GM12864 (cell line): ENCODE results near the gene ACP2.
"Not testable (repeated sequence)": the region's sequence is repeated elsewhere in the genome, so short reads cannot be mapped to it uniquely, and the experiment has no call there.

Experiments used
- DNase-seq: peaks from one replicate; pipeline ENCODE4 v3.0.0-alpha.2; 2011; ENCODE audit warnings: low read depth
- H3K4me3 ChIP-seq: 2 replicates; pipeline ENCODE4 v1.5.1; 2011; ENCODE audit warnings: mild to moderate bottlenecking, low read depth, low read length, control low read depth
- CTCF ChIP-seq: IDR thresholded peaks from 2 replicates; pipeline ENCODE4 v1.5.1; 2011; ENCODE audit warnings: low read depth, mild to moderate bottlenecking, moderate library complexity, low read length, control low read depth, inconsistent platforms; ENCODE audit errors: missing control alignments

The ACP2 gene

GRCh38 chr11:47208628-47209027 is 40.0 kb downstream of the ACP2 start:
- no peak for DNase-seq
- H3K4me3 ChIP-seq, result no peak overlapping the region
- no peak for TF ChIP-seq CTCF

GRCh38 chr11:47208008-47208552 is 40.5 kb downstream of the ACP2 start:
- not testable (repeated sequence) for H3K4me3 ChIP-seq

GRCh38 chr11:47207459-47207858 is 41.2 kb downstream of the ACP2 start:
- no peak for TF ChIP-seq CTCF
- DNase-seq, result no peak
- no peak overlapping the region for H3K4me3 ChIP-seq

More at GRCh38 chr11:47208008-47208552, 40.5 kb downstream of the ACP2 start:
- not testable (repeated sequence) for DNase-seq

- H3K4me3 ChIP-seq, DNase-seq: not testable (repeated sequence)
Measured at GRCh38 chr11:47206577-47206976, 42.0 kb downstream of the ACP2 start.

- no peak overlapping the region for H3K4me3 ChIP-seq
- no peak for DNase-seq
- no peak for TF ChIP-seq CTCF
Measured at GRCh38 chr11:47204637-47204989, 44.0 kb downstream of the ACP2 start.

GRCh38 chr11:47202576-47202975 is 46.0 kb downstream of the ACP2 start:
- no peak for TF ChIP-seq CTCF
- DNase-seq, result no peak
- no peak overlapping the region for H3K4me3 ChIP-seq

GRCh38 chr11:47201015-47201414 is 47.6 kb downstream of the ACP2 start:
- no peak overlapping the region for H3K4me3 ChIP-seq
- no peak for DNase-seq
- no peak for TF ChIP-seq CTCF

GRCh38 chr11:47198161-47198560 is 50.5 kb downstream of the ACP2 start:
- not testable (repeated sequence) for DNase-seq, H3K4me3 ChIP-seq

- no peak for DNase-seq
- TF ChIP-seq CTCF, result no peak
- no peak overlapping the region for H3K4me3 ChIP-seq
Measured at GRCh38 chr11:47192111-47192510, 56.5 kb downstream of the ACP2 start.

GRCh38 chr11:47191137-47191536 is 57.5 kb downstream of the ACP2 start:
- not testable (repeated sequence) for H3K4me3 ChIP-seq, DNase-seq
